Hippocampal formation (tissue), 2 donors: ENCODE results near the gene KRTAP25-1.

Experiments
- DNase-seq, 2 donors: peaks; one replicate each; lab custom pipeline; 2025; lab: John Stamatoyannopoulos, UW

Gene KRTAP25-1

GRCh38 chr21:30248844-30249243 is 40.5 kb downstream of the KRTAP25-1 start:
- DNase-seq: no peak

GRCh38 chr21:30245061-30245460 is 44.3 kb downstream of the KRTAP25-1 start:
- DNase-seq: no peak

DNA sequence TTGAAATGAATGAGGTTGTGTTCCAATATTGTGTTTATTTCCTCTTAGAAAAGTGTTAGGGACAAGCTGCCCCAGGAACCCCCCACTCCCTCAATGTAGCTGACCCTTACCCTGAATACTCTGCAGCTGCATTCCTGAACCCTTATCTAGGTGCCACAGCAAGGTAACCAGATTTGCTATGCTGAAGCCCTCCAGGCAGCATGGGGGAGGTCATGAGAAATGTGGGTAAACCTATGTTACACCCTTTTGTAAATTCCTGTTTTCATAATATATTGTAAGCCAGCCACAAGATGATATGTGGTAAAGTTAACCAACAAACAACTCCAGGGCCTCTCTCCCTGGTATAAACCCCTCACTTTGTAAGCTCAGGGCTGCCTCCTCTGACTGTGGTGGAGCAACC is 45.6 kb downstream of the KRTAP25-1 start:
- DNase-seq: no peak

- DNase-seq: no peak
These were observed 48.7 kb downstream of the KRTAP25-1 start for GRCh38 chr21:30240661-30241060.
